GM18511 (cell line): ENCODE data around the gene ODAD4.
"Not testable (repeated sequence)": the region's sequence is repeated elsewhere in the genome, so short reads cannot be mapped to it uniquely, and the experiment has no call there.

Source experiments
- ATAC-seq: cut with Tn5 transposase; IDR thresholded peaks from one replicate; pipeline ENCODE4 v1.9.1; 2021; ENCODE audit warnings: mild to moderate bottlenecking, moderate library complexity; ENCODE audit not compliant: unreplicated experiment

ODAD4 gene

GRCh38 chr17:41913798-41914197, 16.6 kb upstream of the ODAD4 start:
- no peak for ATAC-seq

GRCh38 chr17:41914358-41914766, 16.1 kb upstream of the ODAD4 start:
- ATAC-seq, result no peak

- ATAC-seq, result no peak
Measured at GRCh38 chr17:41915020-41915419, 15.4 kb upstream of the ODAD4 start.

- ATAC-seq, result no peak
Measured at GRCh38 chr17:41915566-41915965, 14.9 kb upstream of the ODAD4 start.

- no peak for ATAC-seq
Measured at GRCh38 chr17:41917192-41917591, 13.2 kb upstream of the ODAD4 start.

- peak; percentile 15 for ATAC-seq
Measured at GRCh38 chr17:41917679-41918313, 12.6 kb upstream of the ODAD4 start.

- peak; percentile 91 for ATAC-seq
Measured at GRCh38 chr17:41918314-41919164, 11.9 kb upstream of the ODAD4 start, which contains the start of gene ACLY. Gene ACLY (minus strand): TSS chr17:41918951. CDS start chr17:41913873, 5,078 bp downstream.

- no peak for ATAC-seq
Measured at GRCh38 chr17:41919165-41919817, 11.1 kb upstream of the ODAD4 start.

- ATAC-seq, result no peak
Measured at GRCh38 chr17:41919840-41920579, 10.4 kb upstream of the ODAD4 start.

GRCh38 chr17:41920580-41920955, 9.8 kb upstream of the ODAD4 start:
- no peak for ATAC-seq

- no peak for ATAC-seq
Measured at GRCh38 chr17:41925991-41926590, 4.3 kb upstream of the ODAD4 start.

- ATAC-seq, result no peak
Measured at GRCh38 chr17:41928693-41929251, 1.6 kb upstream of the ODAD4 start.

GRCh38 chr17:41930833-41931156, 378 bp downstream of the ODAD4 start:
- ATAC-seq, result peak; percentile 40

- not testable (repeated sequence) for ATAC-seq
Measured at GRCh38 chr17:41931715-41932114, 1.3 kb downstream of the ODAD4 start.

- ATAC-seq, result no peak
Measured at GRCh38 chr17:41932816-41933389, 2.5 kb downstream of the ODAD4 start.

GRCh38 chr17:41935641-41936040, 5.2 kb downstream of the ODAD4 start:
- ATAC-seq, result no peak

GRCh38 chr17:41937970-41938954, 7.8 kb downstream of the ODAD4 start:
- no peak for ATAC-seq

GRCh38 chr17:41939044-41939692, 8.8 kb downstream of the ODAD4 start:
- no peak for ATAC-seq
